CD14-positive monocyte (primary cell): Measurements from ENCODE around the gene FXYD1. TPM values are rescaled to one million over a fixed set of nuclear protein-coding genes. Genes with fewer than 3 reads are reported as not detected.
"Not testable (repeated sequence)": the region's sequence is repeated elsewhere in the genome, so short reads cannot be mapped to it uniquely, and the experiment has no call there.

Source experiments
- DNase-seq, 3 donors: peaks; one replicate each; pipeline ENCODE4 v3.0.0-alpha.2; 2011 to 2022
- H2AFZ ChIP-seq: 2 replicates; pipeline ENCODE4 v1.6.0; 2012; ENCODE audit warnings: mild to moderate bottlenecking, low read depth, low read length, inconsistent platforms; ENCODE audit not compliant: insufficient read depth, poor library complexity, severe bottlenecking
- H3K27ac ChIP-seq, 2 donors: 1 replicate in 1 of 2; 2 replicates in 1 of 2; pipeline ENCODE4 v1.5.1; 2012 to 2013; ENCODE audit warnings: low read length in 2 of 2, control low read depth in 1 of 2, inconsistent platforms in 1 of 2, low read depth in 1 of 2, mild to moderate bottlenecking in 1 of 2
- H3K27me3 ChIP-seq, 2 donors: one replicate each; pipeline versions ENCODE4 v1.6.0 to v1.6.1; 2011 to 2013; ENCODE audit warnings: low read length in 2 of 2; ENCODE audit not compliant: control insufficient read depth in 2 of 2, insufficient read depth in 2 of 2
- H3K36me3 ChIP-seq, 2 donors: replicated peaks in 1 of 2; 1 replicate in 1 of 2; 2 replicates in 1 of 2; pipeline versions ENCODE4 v1.5.1 to v1.6.1; 2012 to 2013; ENCODE audit warnings: low read length in 2 of 2, control low read depth in 1 of 2, inconsistent platforms in 1 of 2, mild to moderate bottlenecking in 1 of 2; ENCODE audit not compliant: insufficient read depth in 2 of 2, control insufficient read depth in 1 of 2
- H3K4me1 ChIP-seq, 2 donors: 1 replicate in 1 of 2; 2 replicates in 1 of 2; pipeline versions ENCODE4 v1.5.1 to v1.6.1; 2012 to 2013; ENCODE audit warnings: low read length in 2 of 2, control low read depth in 1 of 2, inconsistent platforms in 1 of 2, mild to moderate bottlenecking in 1 of 2, moderate library complexity in 1 of 2; ENCODE audit not compliant: insufficient read depth in 2 of 2, control insufficient read depth in 1 of 2
- H3K4me2 ChIP-seq: replicated peaks from 2 replicates; pipeline ENCODE3; 2012; ENCODE audit warnings: low read length, moderate library complexity, mild to moderate bottlenecking; ENCODE audit not compliant: poor library complexity, severe bottlenecking; ENCODE audit errors: extremely low read depth
- H3K4me3 ChIP-seq, 3 experiments: fragments of 200-600 bp in 1 of 3; sonication (generic) in 1 of 3; replicated peaks in 1 of 3; 1 replicate in 2 of 3; 2 replicates in 1 of 3; pipeline ENCODE4 v1.5.1; 2011 to 2013; ENCODE audit warnings: low read length in 3 of 3, mild to moderate bottlenecking in 3 of 3, control low read depth in 2 of 3, low read depth in 2 of 3, inconsistent platforms in 1 of 3, moderate library complexity in 1 of 3
- H3K79me2 ChIP-seq: 2 replicates; pipeline ENCODE4 v1.6.0; 2012; ENCODE audit warnings: mild to moderate bottlenecking, control low read depth, inconsistent platforms, low read length, moderate library complexity; ENCODE audit not compliant: insufficient read depth
- H3K9ac ChIP-seq: 2 replicates; pipeline ENCODE4 v1.6.0; 2017; ENCODE audit warnings: low read length, mild to moderate bottlenecking; ENCODE audit not compliant: insufficient read depth, poor library complexity, severe bottlenecking
- H3K9me3 ChIP-seq, 2 donors: replicated peaks in 1 of 2; 1 replicate in 1 of 2; 2 replicates in 1 of 2; pipeline versions ENCODE4 v1.5.1 to v1.6.1; 2012 to 2013; ENCODE audit warnings: low read length in 2 of 2, control low read depth in 1 of 2; ENCODE audit not compliant: control insufficient read depth in 1 of 2, insufficient read depth in 1 of 2
- H4K20me1 ChIP-seq: 2 replicates; pipeline ENCODE4 v1.6.0; 2012; ENCODE audit warnings: mild to moderate bottlenecking, low read length, control low read depth, moderate library complexity; ENCODE audit not compliant: insufficient read depth
- H3K27ac Mint-ChIP-seq, 7 donors: one replicate each; pipeline ENCODE4 v1.8.0; 2020; ENCODE audit warnings: mild to moderate bottlenecking in 7 of 7, mixed read lengths in 7 of 7, moderate library complexity in 6 of 7, inconsistent platforms in 2 of 7
- H3K27me3 Mint-ChIP-seq, 3 donors: one replicate each; pipeline ENCODE4 v1.8.0; 2021 to 2022; ENCODE audit warnings: low read depth in 3 of 3, mild to moderate bottlenecking in 3 of 3, mixed read lengths in 3 of 3, moderate library complexity in 3 of 3, inconsistent platforms in 1 of 3
- H3K36me3 Mint-ChIP-seq, 2 donors: one replicate each; pipeline ENCODE4 v1.8.0; 2020; ENCODE audit warnings: mixed read lengths in 2 of 2, inconsistent platforms in 1 of 2, mild to moderate bottlenecking in 1 of 2
- H3K4me1 Mint-ChIP-seq: one replicate; pipeline ENCODE4 v1.8.0; 2020; ENCODE audit warnings: mild to moderate bottlenecking, mixed read lengths
- H3K4me3 Mint-ChIP-seq, 2 donors: one replicate each; pipeline ENCODE4 v1.8.0; 2020; ENCODE audit warnings: mild to moderate bottlenecking in 2 of 2, mixed read lengths in 2 of 2, moderate library complexity in 1 of 2
- H3K9me3 Mint-ChIP-seq, 7 donors: one replicate each; pipeline ENCODE4 v1.8.0; 2020 to 2022; ENCODE audit warnings: mixed read lengths in 7 of 7, mild to moderate bottlenecking in 6 of 7, moderate library complexity in 6 of 7, inconsistent platforms in 2 of 7
- CTCF ChIP-seq: fragments of 200-600 bp; IDR thresholded peaks from one replicate; pipeline ENCODE4 v1.8.0; 2022; ENCODE audit warnings: antibody characterized with exemption, mild to moderate bottlenecking
- WGBS: methylation state at CpG from one replicate; pipeline ENCODE4 v1.1.5; 2013; ENCODE audit warnings: missing lambda C conversion rate; ENCODE audit not compliant: insufficient coverage; 5-methylcytosine and 5-hydroxymethylcytosine counted together
- intact Hi-C, 2 donors: fragments of 100-400 bp; cut with micrococcal nuclease; formaldehyde crosslinking; loops; one replicate each; pipeline versions ENCODE4 v1.15.0 to v1.15.1; 2023
- polyA plus RNA-seq, 3 donors: library from polyadenylated mRNA; depleted of rRNA in 1 of 3; unstranded in 2 of 3; stranded (reverse) in 1 of 3; fragments of 300-500 nt in 2 of 3; fragments of >200 nt in 1 of 3; fragmentation: Illumina TruSeq in 2 of 3; gene quantifications; 1 replicate in 2 of 3; 2 replicates in 1 of 3; pipeline ENCODE4 v1.2.3, GENCODE V29; 2012 to 2021

FXYD1 gene
- polyA plus RNA-seq, 3 donors: 0.25 to 0.74 TPM; not detected in 1

- WGBS: 87% methylated on average over 9 of the region's 10 CpGs
- H3K9me3 Mint-ChIP-seq, H3K27me3 ChIP-seq, H3K27ac ChIP-seq, H3K4me1 Mint-ChIP-seq, H3K4me2 ChIP-seq, H3K79me2 ChIP-seq, H3K9ac ChIP-seq, H3K4me1 ChIP-seq, H3K4me3 ChIP-seq, H3K4me3 Mint-ChIP-seq, H3K27me3 Mint-ChIP-seq, DNase-seq, intact Hi-C loops, H3K36me3 ChIP-seq, H4K20me1 ChIP-seq, H2AFZ ChIP-seq, H3K36me3 Mint-ChIP-seq: not testable (repeated sequence)
- peak overlapping the region in 1 of 7 donors; percentile 11 for H3K27ac Mint-ChIP-seq
- peaks cover 12 to 17% of the 10 kb centered on the region in 2 donors for H3K9me3 ChIP-seq
These were observed 35.0 kb upstream of the FXYD1 start for GRCh38 chr19:35103614-35104013.

- Mint-ChIP-seq H3K27ac (no peak overlapping the region), H3K4me3 (no peak overlapping the region), H3K27me3 (peaks cover 0 to 7% (median 0%) of the 10 kb centered on the region in 3 donors), H3K9me3 (peaks cover 0 to 9% (median 2%) of the 10 kb centered on the region in 7 donors), H3K4me1 (no peaks in the 10 kb centered on the region), H3K36me3 (no peaks in the 10 kb centered on the region)
- Histone ChIP-seq H3K9me3 (peaks cover 12 to 17% of the 10 kb centered on the region in 2 donors), H3K9ac (no peak overlapping the region), H3K79me2 (no peaks in the 10 kb centered on the region), H3K4me1 (no peaks in the 10 kb centered on the region), H3K4me3 (no peak overlapping the region), H4K20me1 (no peaks in the 10 kb centered on the region), H3K27ac (no peak overlapping the region), H3K4me2 (no peak overlapping the region), H3K27me3 (no peaks in the 10 kb centered on the region), H3K36me3 (no peaks in the 10 kb centered on the region), H2AFZ (no peak overlapping the region)
- no peak for DNase-seq
- intact Hi-C loops: no loop called here
- TF ChIP-seq CTCF: no peak
- WGBS: 99% methylated on average over 11 of the region's 11 CpGs
These were observed 34.3 kb upstream of the FXYD1 start for GRCh38 chr19:35104361-35104760.
